K562 (cell line): ENCODE results near the gene CNIH3. TPM values are rescaled to one million over a fixed set of nuclear protein-coding genes. Genes with fewer than 3 reads are reported as not detected.

Experiments used
- ATAC-seq: fragments of 200-7000 bp; cut with Tn5 transposase; 3 replicates; pipeline ENCODE4 v1.9.1; 2020; ENCODE audit warnings: moderate library complexity
- BruUV-seq: library from RNA; stranded (reverse); fragments of 400-500 nt; replicated peaks from 2 replicates; lab custom pipeline; 2021; lab: Mats Ljungman, UMichigan
- CTCF ChIA-PET: fragments of 300-600 bp; formaldehyde crosslinking; extraction: SDS; loops from one replicate; lab custom pipeline; 2021; ENCODE audit warnings: low intra/inter-chr PET ratio; lab: Yijun Ruan, JAX
- POLR2A ChIA-PET: fragments of 300-600, 350-650 bp; sonication (Branson Sonifier 250); formaldehyde crosslinking; extraction: SDS; loops from one replicate; lab custom pipeline; 2021; ENCODE audit warnings: antibody characterized with exemption, inconsistent platforms; lab: Yijun Ruan, JAX
- DNase-seq, 4 experiments: peaks; one replicate each; pipeline versions ENCODE4 v3.0.0 to v3.0.0-alpha.2; 2011 to 2018; ENCODE audit warnings: low spot score in 3 of 4, mixed read lengths in 3 of 4; ENCODE audit errors: extremely low read depth in 1 of 4
- FAIRE-seq: peaks from 2 replicates; lab custom pipeline; 2011; peaks lifted over from hg19 to GRCh38; lab: Jason Lieb, UNC
- H2AFZ ChIP-seq: 2 replicates; pipeline ENCODE4 v1.6.0; 2011; ENCODE audit warnings: low read depth, low read length, control low read depth, inconsistent platforms
- H3K27ac ChIP-seq: fragments of 200-600 bp; 3 replicates; pipeline ENCODE4 v1.8.0; 2011; ENCODE audit warnings: low read depth, mild to moderate bottlenecking, control low read depth, inconsistent platforms, low read length, moderate library complexity, mixed read lengths; ENCODE audit errors: extremely low read depth
- H3K27me3 ChIP-seq, 2 experiments: fragments of 300-600 bp in 1 of 2; 2 replicates in 1 of 2; 3 replicates in 1 of 2; pipeline versions ENCODE4 v1.6.0 to v1.8.0; 2011; ENCODE audit warnings: inconsistent platforms in 2 of 2, low read length in 2 of 2, mild to moderate bottlenecking in 1 of 2, mixed read lengths in 1 of 2, moderate library complexity in 1 of 2; ENCODE audit not compliant: control insufficient read depth in 2 of 2, insufficient read depth in 2 of 2
- H3K36me3 ChIP-seq: fragments of 300-600 bp; 3 replicates; pipeline ENCODE4 v1.8.0; 2011; ENCODE audit warnings: mild to moderate bottlenecking, low read length, inconsistent platforms; ENCODE audit not compliant: control insufficient read depth, insufficient read depth
- H3K4me1 ChIP-seq, 2 experiments: fragments of 200-600 bp in 1 of 2; replicated peaks in 1 of 2; 2 replicates in 1 of 2; 3 replicates in 1 of 2; pipeline versions ENCODE4 v1.5.1 to v1.8.0; 2011; ENCODE audit warnings: inconsistent platforms in 2 of 2, low read length in 2 of 2, mild to moderate bottlenecking in 1 of 2, mixed read lengths in 1 of 2, moderate library complexity in 1 of 2; ENCODE audit not compliant: control insufficient read depth in 2 of 2, insufficient read depth in 2 of 2
- H3K4me2 ChIP-seq: 2 replicates; pipeline ENCODE4 v1.6.1; 2011; ENCODE audit warnings: low read length, control low read depth, inconsistent platforms, mixed read lengths; ENCODE audit not compliant: insufficient read depth
- H3K4me3 ChIP-seq: fragments of 200-600 bp; sonication (generic), shearing (Covaris generic); 2 replicates; pipeline ENCODE4 v1.5.1; 2016; ENCODE audit warnings: control low read depth, inconsistent platforms
- H3K79me2 ChIP-seq: fragments of 200-600 bp; 3 replicates; pipeline ENCODE4 v1.8.0; 2011; ENCODE audit warnings: low read length, inconsistent platforms; ENCODE audit not compliant: control insufficient read depth, insufficient read depth
- H3K9ac ChIP-seq, 2 experiments: 2 replicates each; pipeline versions ENCODE4 v1.6.0 to v1.6.1; 2011; ENCODE audit warnings: low read depth in 2 of 2, low read length in 2 of 2, control low read depth in 1 of 2, inconsistent platforms in 1 of 2, mild to moderate bottlenecking in 1 of 2, mixed read lengths in 1 of 2; ENCODE audit not compliant: insufficient read depth in 1 of 2
- H3K9me1 ChIP-seq: one replicate; pipeline ENCODE4 v1.6.0; 2011; ENCODE audit warnings: inconsistent platforms, mild to moderate bottlenecking, low read length, moderate library complexity; ENCODE audit not compliant: control insufficient read depth, insufficient read depth
- H3K9me3 ChIP-seq: replicated peaks from 2 replicates; pipeline ENCODE4 v1.5.1; 2011; ENCODE audit warnings: low read depth, low read length, inconsistent platforms; ENCODE audit not compliant: control insufficient read depth, insufficient read depth
- H4K20me1 ChIP-seq: replicated peaks from 2 replicates; pipeline ENCODE4 v1.6.1; 2011; ENCODE audit warnings: low read length, inconsistent platforms, mixed read lengths; ENCODE audit not compliant: control insufficient read depth, insufficient read depth
- CCAR2 ChIP-seq: fragments of 200-400 bp; formaldehyde crosslinking; IDR thresholded peaks from 2 replicates; pipeline ENCODE4 v1.6.1; 2017; ENCODE audit warnings: mild to moderate bottlenecking, low read depth, low read length
- CHD2 ChIP-seq: IDR thresholded peaks from 2 replicates; pipeline ENCODE4 v1.6.1; 2011; ENCODE audit warnings: low read depth, low read length
- GABPA ChIP-seq: fragments of 200-800 bp; sonication (Bioruptor generic); conservative IDR thresholded peaks from 2 replicates; pipeline ENCODE4 v1.6.1; 2016; ENCODE audit warnings: low read depth, missing genetic modification characterization, missing compliant biosample characterization
- SPI1 ChIP-seq: IDR thresholded peaks from 2 replicates; pipeline ENCODE4 v1.6.1; 2011; ENCODE audit warnings: low read depth, low read length, control low read depth, borderline replicate concordance
- XRCC4 ChIP-seq: IDR thresholded peaks from one replicate; pipeline ENCODE4 v1.6.1; 2011; ENCODE audit not compliant: insufficient read depth, insufficient read length; ENCODE audit errors: extremely low read depth
- ZNF384 ChIP-seq: IDR thresholded peaks from 2 replicates; pipeline ENCODE4 v1.6.1; 2012; ENCODE audit warnings: low read depth, low read length, improper control_type of control experiment
- WGBS: fragments of 100-300 bp; shearing (Covaris generic); methylation state at CpG from one replicate; pipeline ENCODE4 v1.1.6; 2016; ENCODE audit warnings: low coverage, mixed read lengths; ENCODE audit not compliant: insufficient coverage; ENCODE audit errors: missing lambda C conversion rate; 5-methylcytosine and 5-hydroxymethylcytosine counted together
- in situ Hi-C: fragments of 300-500 bp; cut with MboI; formaldehyde crosslinking; loops from 4 replicates; pipeline ENCODE4 v1.15.0; 2018; ENCODE audit warnings: inconsistent platforms, mixed read lengths
- intact Hi-C: fragments of 100-400 bp; cut with micrococcal nuclease; formaldehyde crosslinking; loops from 2 replicates; pipeline ENCODE4 v1.14.2; 2022
- polyA plus RNA-seq, 8 experiments: library from polyadenylated mRNA; depleted of rRNA in 4 of 8; stranded (reverse) in 5 of 8; unstranded in 3 of 8; fragments of >200 nt; fragmentation: Nextera tagmentation in 2 of 8; fragmentation: Illumina TruSeq in 1 of 8; extraction: Ambion mirVana in 2 of 8; extraction: Trizol in 1 of 8; gene quantifications; 2 replicates each; pipeline versions ENCODE4 v1.2.1 to v1.2.3, GENCODE V29; 2011 to 2014; ENCODE audit warnings: inconsistent platforms in 1 of 8, missing spikeins in 1 of 8
- total RNA-seq, 7 experiments: library from RNA; depleted of rRNA in 6 of 7; stranded (reverse); fragments of >200 nt in 6 of 7; fragmentation: Illumina TruSeq in 2 of 7; extraction: Trizol in 2 of 7; gene quantifications; 2 replicates each; pipeline versions ENCODE4 v1.2.1 to v1.2.3, GENCODE V29; 2011 to 2021; ENCODE audit warnings: low replicate concordance in 1 of 7

Gene CNIH3
- total and polyA plus RNA-seq, 9 of the 15 experiments (the other 6 are each of a cell fraction or from before 2014, with no cell fraction given) = 0.14 to 1.8 (median 0.79) TPM

DNA sequence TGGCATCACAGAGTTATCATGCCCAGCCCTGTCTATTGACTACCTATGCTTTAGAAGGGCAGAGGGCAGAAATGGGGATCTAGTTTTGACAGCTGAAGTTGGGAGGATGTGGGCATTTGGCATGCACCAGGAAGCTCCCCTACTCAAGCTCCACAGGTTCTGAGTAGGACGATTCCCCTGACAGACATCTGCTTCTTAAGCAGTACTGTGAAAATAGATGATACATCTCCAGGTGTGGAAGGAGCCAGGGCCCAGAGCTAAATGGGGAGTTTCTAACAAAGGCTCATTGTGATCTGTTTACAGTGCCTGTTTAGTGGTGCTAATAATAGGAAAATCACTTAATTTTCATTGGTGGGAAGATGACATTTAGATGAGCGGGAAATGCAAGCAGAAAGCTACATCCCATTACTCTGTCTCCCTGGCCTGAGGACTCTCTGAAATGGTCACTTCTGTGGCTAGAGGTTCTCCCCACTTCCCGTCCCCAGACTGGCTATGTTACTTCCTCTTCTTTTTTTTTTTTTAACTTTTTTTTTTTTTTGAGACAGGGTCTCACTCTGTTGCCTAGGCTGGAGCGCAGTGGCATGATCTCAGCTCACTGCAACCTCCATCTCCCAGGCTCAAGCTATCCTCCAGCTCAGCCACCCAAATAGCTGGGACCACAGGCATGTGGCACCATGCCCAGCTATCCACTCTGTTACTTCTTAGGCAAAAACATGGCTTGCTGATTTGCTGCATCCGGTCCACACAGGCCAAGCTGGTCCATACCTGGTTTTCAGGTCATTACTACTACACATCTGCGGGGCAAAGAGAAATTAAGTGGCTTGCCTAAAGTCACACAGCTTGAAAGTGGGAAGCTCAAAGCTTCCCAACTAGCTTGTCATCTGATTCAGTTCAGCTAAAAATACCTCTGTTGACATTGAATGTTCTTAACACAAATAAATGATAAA is 23.2 kb upstream of the CNIH3 start:
- FAIRE-seq (no peak), DNase-seq (no peak), ATAC-seq (no peak)
- H3K27me3 ChIP-seq = no peaks in the 10 kb centered on the region
- H3K9me1 ChIP-seq = no peaks in the 10 kb centered on the region
- BruUV-seq = no TSS peak
- CTCF ChIA-PET = no interaction called here
- TF ChIP-seq CCAR2 = no peak
- 0 out of 2 replicates have a peak, but pooled peaks have one; percentile 7 for TF ChIP-seq ZNF384
- TF ChIP-seq XRCC4 = no peak
- no peak for TF ChIP-seq CHD2
- peak; percentile 49; the same call in 1 of the 2 replicates for TF ChIP-seq GABPA (tag)
- 0 out of 2 replicates have a peak, but pooled peaks have one; percentile 5 for TF ChIP-seq SPI1
- no peaks in the 10 kb centered on the region for H3K79me2 ChIP-seq
- H3K36me3 ChIP-seq = no peaks in the 10 kb centered on the region
- H3K4me2 ChIP-seq = no peak overlapping the region
- no peak overlapping the region for H3K4me3 ChIP-seq
- H3K9me3 ChIP-seq = no peaks in the 10 kb centered on the region
- H3K4me1 ChIP-seq = no peaks in the 10 kb centered on the region
- no peaks in the 10 kb centered on the region for H4K20me1 ChIP-seq
- intact Hi-C loops (no loop called here), in situ Hi-C loops (no loop called here)
- POLR2A ChIA-PET = interaction anchor here (0.7 to 1.2 kb wide), 3 partner anchors 10 to 15 kb away, joined by 3 to 4 read pairs (median 3); no protein-coding TSS in a partner anchor
- no peak overlapping the region for H3K9ac ChIP-seq
- WGBS = under 1% methylated on average over 6 of the region's 6 CpGs
- H2AFZ ChIP-seq = no peak overlapping the region
- no peak overlapping the region for H3K27ac ChIP-seq
